LNCaP clone FGC (cell line): ENCODE data around the gene SLC25A38.

Experiments used
- DNase-seq: peaks from one replicate; pipeline ENCODE4 v3.0.0-alpha.2; 2011; ENCODE audit warnings: low read depth
- H3K4me3 ChIP-seq: 2 replicates; pipeline ENCODE4 v1.5.1; 2011; ENCODE audit warnings: mild to moderate bottlenecking, low read depth, low read length, control low read depth
- CTCF ChIP-seq: IDR thresholded peaks from 2 replicates; pipeline ENCODE4 v1.5.1; 2012; ENCODE audit warnings: mild to moderate bottlenecking; ENCODE audit not compliant: control insufficient read depth, insufficient read depth; ENCODE audit errors: extremely low read depth

Gene SLC25A38

DNA sequence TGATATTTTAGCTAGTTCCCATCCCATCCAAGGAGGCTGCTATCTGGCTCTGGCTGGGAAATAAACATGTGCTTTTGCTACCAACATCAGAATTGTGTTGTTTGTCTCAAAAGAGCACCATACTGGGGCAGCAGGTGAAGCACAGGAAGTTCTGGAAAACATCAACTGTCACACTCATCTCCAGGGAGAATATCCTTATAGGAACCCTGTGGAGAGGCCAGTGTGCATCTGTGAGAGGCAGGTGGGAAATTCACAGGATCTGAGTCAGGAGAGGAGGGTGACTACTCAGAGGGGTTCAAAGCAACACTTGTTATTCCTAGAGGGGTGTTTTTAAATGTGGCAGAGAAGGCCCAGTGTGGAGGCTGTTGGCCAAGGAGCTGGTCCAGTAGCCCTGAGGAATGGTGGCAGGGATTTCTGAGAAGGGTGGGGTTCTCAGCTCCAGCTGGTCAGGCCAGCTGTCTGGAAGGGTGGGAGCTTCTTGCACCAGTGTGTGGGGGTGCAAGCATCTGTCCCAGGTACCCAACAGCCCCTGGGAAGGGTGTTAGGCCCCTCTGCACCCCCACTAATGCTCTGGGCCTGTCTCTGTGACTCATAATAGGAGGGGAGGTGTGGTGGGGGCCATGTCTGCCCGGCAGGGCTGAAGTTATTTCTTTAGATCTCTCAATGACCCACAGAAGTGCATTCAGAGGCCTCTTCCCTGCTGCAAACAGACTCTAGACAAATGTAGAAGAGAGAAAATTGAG is 52.0 kb downstream of the SLC25A38 start:
- no peak overlapping the region for H3K4me3 ChIP-seq
- no peak for TF ChIP-seq CTCF
- DNase-seq: no peak

- H3K4me3 ChIP-seq: no peak overlapping the region
- no peak for DNase-seq
- TF ChIP-seq CTCF: no peak
Observed at GRCh38 chr3:39438880-39439279, 55.7 kb downstream of the SLC25A38 start.

DNA sequence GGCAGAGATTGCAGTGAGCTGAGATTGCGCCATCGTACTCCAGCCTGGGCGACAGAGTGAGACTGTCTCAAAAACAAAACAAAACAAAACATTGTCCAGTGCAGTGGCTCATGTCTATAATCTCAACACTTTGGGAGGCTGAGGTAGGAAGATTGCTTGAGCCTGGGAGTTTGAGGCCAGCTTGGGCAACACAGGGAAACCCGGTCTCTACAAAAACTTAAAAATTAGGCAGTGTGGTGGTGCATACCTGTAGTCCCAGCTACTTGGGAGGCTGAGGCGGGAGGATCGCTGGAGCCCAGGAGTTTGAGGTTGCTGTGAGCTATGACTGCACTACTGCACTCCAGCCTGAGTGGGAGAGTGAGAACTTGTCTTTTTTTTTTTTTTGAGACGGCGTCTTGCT is 57.1 kb downstream of the SLC25A38 start:
- DNase-seq: no peak
- no peak for TF ChIP-seq CTCF
- H3K4me3 ChIP-seq: no peak overlapping the region

GRCh38 chr3:39443530-39443929 is 60.4 kb downstream of the SLC25A38 start:
- no peak for DNase-seq
- no peak overlapping the region for H3K4me3 ChIP-seq
- TF ChIP-seq CTCF: no peak; the same call in 1 of the 2 replicates

- no peak overlapping the region for H3K4me3 ChIP-seq
- no peak for TF ChIP-seq CTCF
- DNase-seq: no peak
Observed at GRCh38 chr3:39445927-39446326, 62.8 kb downstream of the SLC25A38 start.

GRCh38 chr3:39446444-39446843 is 63.3 kb downstream of the SLC25A38 start:
- no peak for TF ChIP-seq CTCF
- DNase-seq: no peak
- no peak overlapping the region for H3K4me3 ChIP-seq
